Cortex of kidney (tissue), 1 donor: ENCODE data around the gene C3orf33.

Experiments used
- DNase-seq: peaks from one replicate; lab custom pipeline; 2025; lab: John Stamatoyannopoulos, UW

C3orf33 gene

GRCh38 chr3:155785662-155786295 is 20.3 kb downstream of the C3orf33 start:
- DNase-seq = no peak

GRCh38 chr3:155782390-155782953 is 23.6 kb downstream of the C3orf33 start:
- no peak for DNase-seq

GRCh38 chr3:155780291-155780690 is 25.8 kb downstream of the C3orf33 start:
- no peak for DNase-seq

- DNase-seq = no peak
Measured at GRCh38 chr3:155778462-155778861, 27.6 kb downstream of the C3orf33 start.

- DNase-seq = no peak
Measured at GRCh38 chr3:155772801-155773200, 33.3 kb downstream of the C3orf33 start.

- DNase-seq = no peak
Measured at GRCh38 chr3:155771126-155771525, 35.0 kb downstream of the C3orf33 start.

- no peak for DNase-seq
Measured at GRCh38 chr3:155766206-155766605, 39.9 kb downstream of the C3orf33 start.

GRCh38 chr3:155763870-155764463 is 42.1 kb downstream of the C3orf33 start:
- DNase-seq = no peak

- no peak for DNase-seq
Measured at GRCh38 chr3:155760653-155761052, 45.4 kb downstream of the C3orf33 start.

GRCh38 chr3:155757577-155757976 is 48.5 kb downstream of the C3orf33 start:
- no peak for DNase-seq

- no peak for DNase-seq
Measured at GRCh38 chr3:155753038-155753639, 52.9 kb downstream of the C3orf33 start.

- no peak for DNase-seq
Measured at GRCh38 chr3:155748611-155749365, 57.3 kb downstream of the C3orf33 start.

- DNase-seq = no peak
Measured at GRCh38 chr3:155747946-155748290, 58.2 kb downstream of the C3orf33 start.

GRCh38 chr3:155747286-155747945 is 58.7 kb downstream of the C3orf33 start:
- no peak for DNase-seq

- DNase-seq = no peak
Measured at GRCh38 chr3:155746703-155747102, 59.4 kb downstream of the C3orf33 start.

GRCh38 chr3:155745795-155746550 is 60.1 kb downstream of the C3orf33 start:
- no peak for DNase-seq

- peak; percentile 13 for DNase-seq
Measured at GRCh38 chr3:155744626-155745324, 61.3 kb downstream of the C3orf33 start, which contains the start of gene PLCH1. TSS of gene PLCH1 (minus strand) at chr3:155745071. CDS start at chr3:155704224, 40,847 bp downstream.

GRCh38 chr3:155744010-155744625 is 62.0 kb downstream of the C3orf33 start:
- DNase-seq = no peak

GRCh38 chr3:155743606-155744005 is 62.5 kb downstream of the C3orf33 start:
- DNase-seq = no peak

- no peak for DNase-seq
Measured at GRCh38 chr3:155742349-155742965, 63.6 kb downstream of the C3orf33 start.
